GM13977 (cell line): ENCODE data around the gene IGSF5.
"Not testable (repeated sequence)": the region's sequence is repeated elsewhere in the genome, so short reads cannot be mapped to it uniquely, and the experiment has no call there.

ENCODE experiments used
- DNase-seq: peaks from one replicate; pipeline ENCODE4 v3.0.0; 2012; ENCODE audit warnings: low spot score
- in situ Hi-C: fragments of 300-500 bp; cut with MboI; formaldehyde crosslinking; loops from one replicate; pipeline ENCODE4 v1.12.0; 2022; ENCODE audit warnings: low sequenced_read_pairs, low pct_unique_long_range_greater_than_20kb, mixed read lengths, inconsistent platforms; ENCODE audit not compliant: unreplicated experiment
- TF ChIP-seq, protein P1 (sequence below): IDR thresholded peaks from 2 replicates; pipeline ENCODE4 v1.5.1; 2012; ENCODE audit warnings: mild to moderate bottlenecking, control low read depth; ENCODE audit not compliant: insufficient read depth; ENCODE audit errors: extremely low read depth, missing control alignments

Gene IGSF5

DNA sequence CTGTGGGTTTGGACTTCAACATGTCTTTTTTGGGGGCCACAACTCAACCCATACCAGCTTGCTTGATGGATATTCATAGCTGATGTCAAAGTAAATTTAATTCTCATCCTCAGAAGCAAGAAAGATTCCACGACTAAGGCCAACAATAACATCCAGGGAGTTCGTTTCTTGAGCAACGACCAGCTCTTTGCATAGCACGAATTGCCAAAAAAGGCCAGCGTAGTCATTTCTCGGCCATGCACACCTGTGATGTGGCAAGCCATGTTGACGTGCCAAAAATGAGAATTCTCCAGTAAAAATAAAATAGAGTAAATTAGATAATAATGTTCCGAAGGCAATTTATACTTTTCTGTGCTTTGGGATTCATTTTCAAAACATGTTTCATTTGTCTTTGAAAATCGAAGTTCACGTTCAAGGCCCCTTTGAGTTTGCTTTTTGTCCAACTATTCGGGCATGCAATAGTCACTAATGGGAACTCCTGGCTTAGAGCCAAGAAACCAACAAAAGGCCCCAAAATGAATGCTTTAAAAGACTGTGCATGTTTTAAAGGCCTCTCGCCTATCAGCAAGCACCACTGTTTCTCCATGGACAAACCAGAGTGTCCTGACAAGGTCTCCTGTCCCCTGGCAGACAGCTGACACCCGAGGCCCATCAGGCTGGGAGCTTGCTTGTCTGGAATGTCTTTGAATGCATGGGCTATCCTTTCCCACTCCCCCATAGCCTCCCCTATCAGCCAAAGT, 14.4 kb upstream of the IGSF5 start:
- in situ Hi-C loops = no loop called here
- no peak for DNase-seq
- TF ChIP-seq, protein P1, sequence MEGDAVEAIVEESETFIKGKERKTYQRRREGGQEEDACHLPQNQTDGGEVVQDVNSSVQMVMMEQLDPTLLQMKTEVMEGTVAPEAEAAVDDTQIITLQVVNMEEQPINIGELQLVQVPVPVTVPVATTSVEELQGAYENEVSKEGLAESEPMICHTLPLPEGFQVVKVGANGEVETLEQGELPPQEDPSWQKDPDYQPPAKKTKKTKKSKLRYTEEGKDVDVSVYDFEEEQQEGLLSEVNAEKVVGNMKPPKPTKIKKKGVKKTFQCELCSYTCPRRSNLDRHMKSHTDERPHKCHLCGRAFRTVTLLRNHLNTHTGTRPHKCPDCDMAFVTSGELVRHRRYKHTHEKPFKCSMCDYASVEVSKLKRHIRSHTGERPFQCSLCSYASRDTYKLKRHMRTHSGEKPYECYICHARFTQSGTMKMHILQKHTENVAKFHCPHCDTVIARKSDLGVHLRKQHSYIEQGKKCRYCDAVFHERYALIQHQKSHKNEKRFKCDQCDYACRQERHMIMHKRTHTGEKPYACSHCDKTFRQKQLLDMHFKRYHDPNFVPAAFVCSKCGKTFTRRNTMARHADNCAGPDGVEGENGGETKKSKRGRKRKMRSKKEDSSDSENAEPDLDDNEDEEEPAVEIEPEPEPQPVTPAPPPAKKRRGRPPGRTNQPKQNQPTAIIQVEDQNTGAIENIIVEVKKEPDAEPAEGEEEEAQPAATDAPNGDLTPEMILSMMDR = no peak

DNA sequence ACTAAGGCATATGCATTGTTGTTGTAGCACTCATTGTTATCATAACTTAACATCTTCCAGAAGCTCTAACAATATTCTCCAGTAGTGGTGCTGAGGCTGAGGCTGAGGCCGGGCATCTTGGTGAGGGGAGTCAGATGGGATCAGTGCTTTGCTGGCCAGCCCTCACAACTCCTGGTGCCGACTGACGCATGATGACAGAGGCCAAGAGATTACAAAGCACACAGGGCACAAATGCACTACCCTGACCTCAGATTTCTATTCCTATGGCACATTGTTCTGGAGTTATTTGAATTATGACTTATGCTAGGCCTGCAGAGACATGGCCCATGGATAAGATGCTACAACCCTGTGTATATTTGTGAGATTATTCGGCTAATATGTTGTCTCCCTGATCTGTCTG, 8.3 kb upstream of the IGSF5 start:
- TF ChIP-seq, protein P1 = no peak
- in situ Hi-C loops = no loop called here
- DNase-seq = no peak

DNA sequence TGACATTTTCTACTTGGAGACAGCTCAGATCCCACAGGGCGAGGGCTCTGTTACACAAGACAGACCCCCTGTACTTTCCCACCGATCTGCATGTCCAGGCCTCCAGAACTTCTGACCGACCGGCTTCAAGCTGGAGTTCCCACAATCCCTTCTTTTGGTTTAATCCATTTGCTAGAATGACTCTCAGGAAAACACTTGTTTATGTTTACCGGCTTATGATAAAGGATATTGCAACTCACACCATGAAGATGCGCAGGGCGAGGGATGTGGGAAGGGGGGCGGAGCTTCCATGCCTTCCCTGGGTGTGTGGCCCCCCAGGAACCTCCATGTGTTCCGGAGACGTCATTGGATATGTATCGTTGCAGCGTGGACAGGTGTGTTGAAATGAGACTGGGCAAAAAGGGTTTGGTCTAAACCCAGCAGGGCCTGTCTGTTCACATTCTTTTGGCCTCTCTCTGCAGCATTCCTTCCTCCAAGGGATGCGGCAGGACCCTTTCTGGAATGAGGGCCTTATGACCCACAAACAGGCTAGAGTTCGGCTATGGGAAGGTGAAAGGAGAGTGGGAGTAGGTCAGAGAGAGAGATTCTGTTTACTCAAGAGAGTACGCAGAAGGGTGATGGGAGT, 7.5 kb upstream of the IGSF5 start:
- DNase-seq = no peak
- in situ Hi-C loops = no loop called here
- TF ChIP-seq, protein P1 = no peak

DNA sequence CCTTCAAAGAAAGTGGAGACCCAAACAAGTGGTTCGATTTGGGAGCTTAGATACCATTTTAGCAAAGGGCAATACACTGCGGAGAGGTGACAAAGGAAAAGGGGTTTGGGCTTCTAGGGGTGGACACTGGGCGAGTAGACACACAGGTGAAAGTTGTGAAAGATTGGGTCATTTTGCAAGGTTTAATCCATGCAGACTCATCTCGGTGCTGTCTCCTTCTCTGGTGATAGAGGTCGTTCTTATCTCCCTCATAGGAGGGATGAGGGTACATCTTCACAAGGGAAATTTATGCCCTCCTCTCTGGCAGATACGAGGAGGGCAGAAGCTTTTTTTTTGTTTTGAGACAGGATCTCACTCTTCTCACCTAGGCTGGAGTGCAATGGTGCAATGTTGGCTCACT, 6.4 kb upstream of the IGSF5 start:
- no peak for DNase-seq
- TF ChIP-seq, protein P1 = no peak
- in situ Hi-C loops = no loop called here

DNA sequence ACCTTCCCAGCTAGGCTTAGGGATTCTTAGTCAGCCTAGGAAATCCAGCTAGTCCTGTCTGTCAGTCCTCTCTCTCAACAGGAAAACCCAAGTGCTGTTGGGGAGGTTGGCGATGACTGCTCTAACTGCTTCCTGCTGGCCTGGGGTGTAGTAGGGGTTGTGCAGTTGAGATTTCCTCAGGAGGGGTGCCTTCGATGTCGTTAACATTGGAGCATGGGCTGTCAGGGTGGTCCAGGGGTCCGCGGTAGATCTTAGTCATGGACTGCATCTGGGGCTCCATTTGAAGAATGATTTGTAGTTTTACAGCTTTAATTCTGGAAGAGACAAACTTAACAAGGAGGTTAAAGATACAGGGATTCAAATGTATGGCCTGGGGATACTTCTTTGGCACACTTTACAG, 5.5 kb upstream of the IGSF5 start:
- DNase-seq, in situ Hi-C loops: not testable (repeated sequence)

DNA sequence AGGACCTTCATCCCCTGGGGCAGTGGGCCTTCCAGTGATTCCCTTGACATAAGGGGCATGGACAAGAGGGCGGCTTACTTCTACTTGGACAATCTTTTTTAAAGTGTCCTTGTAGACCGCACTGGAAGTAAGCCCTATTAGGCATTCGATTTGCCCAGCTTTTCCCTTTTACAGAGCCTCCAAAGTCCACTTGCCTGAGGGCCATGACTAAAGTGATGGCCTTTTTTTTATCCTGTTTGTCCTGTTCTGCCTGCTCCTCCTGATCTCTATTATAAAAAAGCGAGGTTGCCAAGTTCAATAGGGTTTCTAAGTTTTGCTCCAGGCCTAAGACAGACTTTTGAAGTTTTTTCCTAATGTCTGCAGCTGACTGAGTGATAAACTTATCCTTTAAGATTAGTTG, 2.4 kb upstream of the IGSF5 start:
- in situ Hi-C loops = not testable (repeated sequence)

DNA sequence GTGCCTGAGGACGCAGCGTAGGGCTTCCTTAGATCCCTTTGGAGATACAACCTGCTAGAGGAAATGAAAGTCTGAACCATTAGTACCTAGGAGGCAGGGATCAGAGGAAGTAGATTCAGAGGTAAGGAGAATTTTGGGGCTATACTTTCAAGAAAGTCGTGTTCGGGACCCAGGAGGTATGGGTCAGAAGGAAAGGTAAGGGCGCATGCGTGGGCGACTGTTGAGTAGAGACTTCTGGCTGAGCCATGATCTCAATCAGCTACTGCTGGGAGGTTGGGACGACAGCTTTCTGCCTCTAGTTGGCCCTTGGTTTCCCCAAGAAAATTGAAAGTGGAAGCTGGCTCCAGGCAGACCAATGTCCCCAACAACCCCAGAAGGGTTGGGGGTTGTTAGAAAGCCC, 349 bp downstream of the IGSF5 start:
- in situ Hi-C loops, DNase-seq: not testable (repeated sequence)

More for the DNA sequence above, 2.4 kb upstream of the IGSF5 start:
- not testable (repeated sequence) for DNase-seq

DNA sequence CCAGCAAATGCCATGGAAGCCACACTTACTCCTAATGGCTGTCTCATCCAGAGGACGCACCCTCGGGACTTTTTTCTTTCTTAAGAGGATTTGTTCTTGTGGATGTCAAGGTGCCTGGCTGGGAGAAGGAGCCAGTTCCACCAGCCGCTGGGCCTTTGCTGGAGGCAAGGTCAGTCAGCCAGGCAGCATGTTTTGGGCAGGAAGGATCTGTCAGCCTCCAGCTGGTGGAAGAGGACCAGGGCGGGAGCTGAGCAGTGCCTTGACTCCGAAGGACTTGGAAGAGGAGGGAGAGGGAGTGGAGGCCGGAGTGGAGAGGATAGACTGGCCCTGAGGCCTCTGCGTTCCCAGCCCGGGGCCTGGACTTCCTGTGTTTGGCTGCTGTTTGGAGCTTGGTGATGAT, 5.7 kb downstream of the IGSF5 start:
- no peak for DNase-seq
- TF ChIP-seq, protein P1 = no peak
- in situ Hi-C loops = no loop called here
